IPS-NIHi11 (cell line): ENCODE results near the gene FAM234B.

ENCODE experiments used
- DNase-seq: peaks from one replicate; pipeline ENCODE4 v3.0.0; 2012; ENCODE audit warnings: mixed read lengths, low spot score

Gene FAM234B

DNA sequence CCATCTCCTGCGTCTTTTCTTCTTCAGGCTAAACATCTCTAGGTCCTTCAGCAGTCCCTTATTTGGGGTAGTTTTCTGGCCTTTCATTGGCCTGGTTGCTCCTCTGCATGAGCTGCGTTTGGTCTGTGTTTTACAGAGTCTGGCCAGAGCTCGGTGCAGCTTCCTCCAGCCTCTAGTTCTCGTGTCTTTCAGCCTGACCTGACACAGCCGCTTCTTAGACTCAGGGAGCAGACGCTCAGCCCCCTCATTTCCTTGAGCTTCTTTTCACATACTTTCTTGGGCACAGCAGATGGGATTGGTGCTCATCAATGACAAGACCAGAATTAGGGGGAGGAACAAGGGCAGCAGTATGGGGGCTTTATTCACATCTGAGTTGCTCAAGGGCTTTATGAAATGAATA, 72.8 kb downstream of the FAM234B start:
- DNase-seq, result no peak

DNA sequence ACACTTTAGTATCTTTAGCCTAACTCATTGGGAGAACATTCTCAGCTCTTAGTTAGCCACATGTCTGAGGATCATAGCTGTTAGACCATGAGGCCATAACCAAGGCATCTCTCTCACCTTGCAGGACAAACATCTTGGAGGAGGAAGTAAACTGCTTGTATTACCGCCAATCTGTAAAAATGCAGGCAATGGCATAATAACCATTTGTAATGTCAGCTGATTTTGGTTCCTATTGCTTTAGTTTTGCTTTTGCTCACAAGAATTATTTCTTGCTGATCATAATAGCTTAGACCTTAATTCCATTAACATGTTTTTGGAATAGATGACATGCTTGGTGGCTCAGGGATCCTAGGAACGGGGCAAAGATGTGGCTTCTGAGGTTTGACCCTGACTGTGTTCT, 75.6 kb downstream of the FAM234B start:
- DNase-seq, result no peak

DNA sequence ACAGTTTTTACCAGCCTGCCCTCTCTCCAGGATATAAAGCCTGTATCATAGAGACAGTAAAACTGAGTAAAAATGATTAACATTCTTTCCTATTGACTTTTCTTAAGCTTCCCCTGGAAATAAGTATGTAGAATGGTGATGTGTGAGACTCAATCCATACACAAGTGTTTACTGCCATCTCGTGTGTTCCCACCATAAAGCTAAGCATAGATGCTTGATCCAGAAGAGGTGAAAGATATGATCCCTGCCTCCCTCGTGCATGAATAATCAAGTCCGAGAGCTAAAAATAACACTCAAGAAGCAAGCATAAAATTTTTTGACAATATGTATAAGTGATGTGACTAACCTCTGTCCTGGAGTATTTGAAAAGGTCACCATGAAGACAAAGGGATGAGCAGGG, 76.2 kb downstream of the FAM234B start:
- no peak for DNase-seq

- DNase-seq, result no peak
These were observed 77.4 kb downstream of the FAM234B start for GRCh38 chr12:13121568-13121967.

GRCh38 chr12:13124656-13125505, 80.7 kb downstream of the FAM234B start:
- DNase-seq, result no peak

- DNase-seq, result no peak
These were observed 81.8 kb downstream of the FAM234B start for GRCh38 chr12:13125996-13126395.

GRCh38 chr12:13126494-13126893, 82.3 kb downstream of the FAM234B start:
- DNase-seq, result no peak

- DNase-seq, result no peak
These were observed 83.3 kb downstream of the FAM234B start for GRCh38 chr12:13127444-13127843.

DNA sequence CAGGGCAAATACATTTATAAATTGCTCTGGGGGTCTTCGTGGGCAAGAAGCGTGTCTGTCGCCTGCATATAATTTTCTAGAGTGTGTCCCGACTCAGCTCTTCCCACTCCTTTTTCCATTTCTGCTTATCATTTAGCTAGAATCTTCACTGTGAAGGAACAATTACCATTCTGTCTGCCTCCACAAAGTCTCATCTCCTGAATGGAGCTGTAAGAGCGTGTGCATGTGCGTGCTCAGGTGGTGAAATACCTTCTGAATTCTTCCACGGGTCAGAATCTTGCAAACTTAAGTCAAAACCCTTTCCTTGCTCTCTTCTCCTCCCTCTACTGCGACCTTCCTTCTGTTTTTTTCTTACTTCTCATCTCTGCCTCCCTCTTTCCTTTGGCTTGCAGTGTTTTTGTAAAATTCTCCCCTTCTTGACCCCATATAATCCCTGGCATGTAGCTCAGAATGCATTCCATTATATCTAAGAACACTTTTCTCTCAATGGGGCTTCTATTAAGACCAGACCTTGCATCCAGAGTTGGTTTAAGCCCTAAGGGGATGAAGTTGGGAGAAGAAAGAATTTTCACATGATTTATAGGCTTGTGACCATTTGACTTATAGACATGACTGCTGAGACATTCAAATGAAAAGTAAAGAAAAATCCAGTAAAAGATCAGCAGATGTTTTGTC, 84.2 kb downstream of the FAM234B start:
- DNase-seq, result no peak

GRCh38 chr12:13130981-13131380, 86.8 kb downstream of the FAM234B start:
- DNase-seq, result no peak
